HG02642 (cell line): ENCODE measurements around the gene CTDSPL2.
"Not testable (repeated sequence)": the region's sequence is repeated elsewhere in the genome, so short reads cannot be mapped to it uniquely, and the experiment has no call there.

ENCODE experiments used
- ATAC-seq: cut with Tn5 transposase; IDR thresholded peaks from one replicate; pipeline ENCODE4 v1.9.1; 2021; ENCODE audit warnings: mild to moderate bottlenecking; ENCODE audit not compliant: unreplicated experiment, poor library complexity

CTDSPL2 gene

GRCh38 chr15:44536962-44537734 lies 109.7 kb downstream of the CTDSPL2 start, which contains the start of gene EIF3J:
Gene EIF3J, plus strand, starts transcription at chr15:44537147. Its CDS starts 48 bp downstream, at chr15:44537195.
- peak; percentile 89 for ATAC-seq

- ATAC-seq: no peak
Observed at GRCh38 chr15:44537735-44538240, 110.4 kb downstream of the CTDSPL2 start.

- ATAC-seq: no peak
Observed at GRCh38 chr15:44541282-44541958, 114.0 kb downstream of the CTDSPL2 start.

- no peak for ATAC-seq
Observed at GRCh38 chr15:44542596-44542995, 115.2 kb downstream of the CTDSPL2 start.

GRCh38 chr15:44544745-44545144 lies 117.3 kb downstream of the CTDSPL2 start:
- ATAC-seq: not testable (repeated sequence)

- peak; percentile 73 for ATAC-seq
Observed at GRCh38 chr15:44545913-44546802, 118.7 kb downstream of the CTDSPL2 start.

GRCh38 chr15:44549152-44549551 lies 121.7 kb downstream of the CTDSPL2 start:
- not testable (repeated sequence) for ATAC-seq

GRCh38 chr15:44550256-44550655 lies 122.8 kb downstream of the CTDSPL2 start:
- no peak for ATAC-seq

- no peak for ATAC-seq
Observed at GRCh38 chr15:44550734-44551133, 123.3 kb downstream of the CTDSPL2 start.

- ATAC-seq: no peak
Observed at GRCh38 chr15:44554934-44555723, 127.7 kb downstream of the CTDSPL2 start.

- ATAC-seq: not testable (repeated sequence)
Observed at GRCh38 chr15:44560926-44561325, 133.5 kb downstream of the CTDSPL2 start.

- no peak for ATAC-seq
Observed at GRCh38 chr15:44565387-44566154, 138.1 kb downstream of the CTDSPL2 start.

GRCh38 chr15:44566155-44566540 lies 138.7 kb downstream of the CTDSPL2 start:
- ATAC-seq: no peak

- no peak for ATAC-seq
Observed at GRCh38 chr15:44568338-44568737, 140.9 kb downstream of the CTDSPL2 start.

- ATAC-seq: no peak
Observed at GRCh38 chr15:44569316-44569715, 141.9 kb downstream of the CTDSPL2 start.

GRCh38 chr15:44570361-44570760 lies 142.9 kb downstream of the CTDSPL2 start:
- no peak for ATAC-seq

- no peak for ATAC-seq
Observed at GRCh38 chr15:44573386-44573785, 146.0 kb downstream of the CTDSPL2 start.

GRCh38 chr15:44574734-44575133 lies 147.3 kb downstream of the CTDSPL2 start:
- ATAC-seq: no peak
